GM12865 (cell line): ENCODE results near the gene COL5A2.

Source experiments
- DNase-seq: peaks from one replicate; pipeline ENCODE4 v3.0.0; 2010; ENCODE audit warnings: low read depth
- H3K4me3 ChIP-seq: 2 replicates; pipeline ENCODE4 v1.5.1; 2011; ENCODE audit warnings: mild to moderate bottlenecking, low read depth, low read length, control low read depth
- CTCF ChIP-seq: IDR thresholded peaks from 2 replicates; pipeline ENCODE4 v1.5.1; 2011; ENCODE audit warnings: low read length, control low read depth, low read depth, inconsistent platforms; ENCODE audit not compliant: insufficient read depth; ENCODE audit errors: missing control alignments

COL5A2 gene

GRCh38 chr2:189176516-189176915 lies 3.0 kb downstream of the COL5A2 start:
- no peak for DNase-seq
- TF ChIP-seq CTCF: no peak
- H3K4me3 ChIP-seq: no peak overlapping the region

- DNase-seq: no peak
- no peak for TF ChIP-seq CTCF
- no peak overlapping the region for H3K4me3 ChIP-seq
Observed at GRCh38 chr2:189175869-189176433, 3.6 kb downstream of the COL5A2 start.

GRCh38 chr2:189171956-189172609 lies 7.5 kb downstream of the COL5A2 start:
- no peak for DNase-seq
- TF ChIP-seq CTCF: no peak
- H3K4me3 ChIP-seq: no peak overlapping the region

- no peak for DNase-seq
- TF ChIP-seq CTCF: no peak
- H3K4me3 ChIP-seq: no peak overlapping the region
Observed at GRCh38 chr2:189168856-189169499, 10.6 kb downstream of the COL5A2 start.

- H3K4me3 ChIP-seq: no peak overlapping the region
- TF ChIP-seq CTCF: no peak
- no peak for DNase-seq
Observed at GRCh38 chr2:189165656-189166380, 13.7 kb downstream of the COL5A2 start.

- no peak for TF ChIP-seq CTCF
Observed at GRCh38 chr2:189164746-189165145, 14.8 kb downstream of the COL5A2 start.

More at GRCh38 chr2:189164746-189165145, 14.8 kb downstream of the COL5A2 start:
- DNase-seq: no peak
- H3K4me3 ChIP-seq: no peak overlapping the region
